Effector CD4-positive, alpha-beta T cell (primary cell): Measurements from ENCODE around the gene PIK3CD.
A peak's percentile ranks its signal among the peaks of the same experiment; 100 is the strongest.
"Not testable (repeated sequence)": the region's sequence is repeated elsewhere in the genome, so short reads cannot be mapped to it uniquely, and the experiment has no call there.

ENCODE experiments used
- DNase-seq: peaks from one replicate; pipeline ENCODE4 v3.0.0-alpha.2; 2020

Gene PIK3CD

GRCh38 chr1:9689971-9690381 lies 38.4 kb downstream of the PIK3CD start:
- no peak for DNase-seq

GRCh38 chr1:9690440-9691107 lies 39.0 kb downstream of the PIK3CD start:
- DNase-seq: no peak

DNA sequence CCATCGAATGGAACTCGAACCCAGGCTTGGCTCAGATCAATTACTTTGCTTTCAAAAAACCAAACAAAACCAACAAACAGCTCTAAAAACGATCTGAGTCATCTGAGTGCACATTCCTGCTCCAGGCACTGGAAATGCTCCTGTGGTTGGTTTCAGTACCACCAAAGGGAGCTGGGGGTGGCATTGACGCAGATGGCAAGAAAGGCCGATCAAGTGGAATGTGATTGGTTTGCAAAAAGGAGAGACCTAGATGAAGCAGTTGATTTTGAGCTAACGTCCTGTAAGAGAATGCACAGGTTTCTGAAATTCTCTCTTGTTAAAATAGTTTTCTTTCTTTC lies 39.5 kb downstream of the PIK3CD start:
- no peak for DNase-seq

DNA sequence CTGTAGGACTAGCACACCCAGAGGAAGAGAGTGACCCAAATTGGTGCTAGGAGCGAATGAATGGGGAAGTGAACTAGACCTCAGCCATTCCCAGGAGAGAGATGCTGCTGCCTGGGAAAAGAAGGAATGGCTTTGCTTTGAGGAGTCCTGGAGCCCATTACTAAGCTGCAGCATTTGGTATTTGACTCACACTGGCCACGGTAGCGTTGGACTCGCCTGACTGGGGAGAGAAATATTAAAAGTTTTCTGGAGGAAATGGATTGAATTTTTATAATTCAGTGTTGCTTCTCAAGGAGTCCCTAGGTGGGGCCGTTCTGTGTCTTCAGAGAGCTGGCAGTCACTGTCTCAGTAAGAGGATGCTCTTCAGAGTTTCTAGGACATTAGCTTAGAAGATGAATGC lies 40.2 kb downstream of the PIK3CD start:
- no peak for DNase-seq

DNA sequence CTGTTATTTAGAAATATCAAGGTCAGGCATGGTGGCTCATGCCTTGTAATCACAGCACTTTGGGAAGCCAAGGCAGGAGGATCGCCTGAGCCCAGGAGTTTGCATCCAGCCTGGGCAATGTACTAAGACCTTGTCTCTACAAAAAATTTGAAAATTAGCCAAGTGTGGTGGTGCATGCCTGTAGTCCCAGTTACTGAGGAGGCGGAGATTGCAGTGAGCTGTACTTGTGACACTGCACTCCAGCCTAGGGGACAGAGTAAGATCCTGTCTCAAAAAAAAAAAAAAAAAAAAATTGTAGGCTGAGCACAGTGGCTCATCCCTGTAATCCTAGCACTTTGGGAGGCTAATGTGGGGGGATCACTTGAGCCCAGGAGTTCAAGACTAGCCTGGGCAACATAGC lies 45.3 kb downstream of the PIK3CD start:
- DNase-seq: no peak

DNA sequence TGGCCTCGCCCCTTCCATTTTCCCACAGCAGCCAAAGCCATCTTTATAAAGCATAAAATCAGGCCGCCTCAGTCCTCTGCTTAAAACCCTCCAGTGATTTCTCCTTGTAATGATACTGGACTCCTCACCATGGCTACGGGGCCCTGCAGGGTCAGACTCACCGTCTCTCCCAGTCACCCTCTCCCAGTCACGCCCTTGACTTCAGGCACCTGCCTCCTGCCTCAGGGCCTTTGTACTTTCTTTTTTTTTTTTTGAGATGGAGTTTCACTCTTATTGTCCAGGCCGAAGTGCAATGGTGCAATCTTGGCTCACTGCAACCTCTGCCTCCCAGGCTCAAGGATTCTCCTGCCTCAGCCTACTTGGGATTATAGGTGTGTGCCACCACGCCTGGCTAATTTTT lies 47.8 kb downstream of the PIK3CD start:
- DNase-seq: no peak

DNA sequence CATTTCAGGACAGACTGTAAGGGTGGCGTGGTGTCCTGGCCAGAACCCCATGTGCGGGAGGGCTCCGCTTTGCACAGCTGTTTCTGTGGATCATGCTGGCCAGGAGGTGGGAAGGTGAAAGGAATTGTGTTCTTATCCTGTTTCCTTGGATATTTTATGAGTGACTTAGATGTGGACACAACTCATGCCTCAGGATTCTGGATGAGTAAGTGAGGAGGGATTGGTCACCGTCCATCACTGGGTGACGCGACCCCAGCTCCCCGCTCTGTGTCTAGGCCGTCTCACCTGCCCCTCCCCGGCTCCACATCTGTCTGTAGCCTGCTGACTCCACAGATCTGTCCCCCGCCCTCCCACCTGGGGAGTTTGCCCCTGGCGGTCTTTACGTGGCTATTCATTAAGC lies 48.8 kb downstream of the PIK3CD start:
- DNase-seq: no peak

DNA sequence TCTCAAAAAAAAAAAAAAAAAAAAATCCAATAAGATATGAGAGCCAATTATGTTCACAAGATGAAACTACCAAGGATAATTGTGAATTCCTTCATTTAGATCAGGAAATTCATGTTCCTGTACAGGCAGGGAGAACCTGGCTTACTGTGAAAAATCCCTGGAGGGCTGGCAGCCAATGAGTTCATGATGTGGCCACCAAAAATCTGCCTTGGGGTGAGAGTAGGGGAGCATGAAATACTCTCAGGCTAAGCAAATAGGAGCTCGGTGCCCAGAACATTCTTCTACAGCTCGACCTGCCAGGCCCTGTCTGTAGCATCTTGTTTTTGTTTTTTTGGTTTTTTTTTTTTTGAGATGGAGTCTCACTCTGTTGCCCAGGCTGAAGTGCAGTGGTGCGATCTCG lies 50.1 kb downstream of the PIK3CD start:
- DNase-seq: no peak

GRCh38 chr1:9703165-9703509 lies 51.6 kb downstream of the PIK3CD start:
- no peak for DNase-seq

GRCh38 chr1:9703681-9704080 lies 52.1 kb downstream of the PIK3CD start:
- DNase-seq: no peak

DNA sequence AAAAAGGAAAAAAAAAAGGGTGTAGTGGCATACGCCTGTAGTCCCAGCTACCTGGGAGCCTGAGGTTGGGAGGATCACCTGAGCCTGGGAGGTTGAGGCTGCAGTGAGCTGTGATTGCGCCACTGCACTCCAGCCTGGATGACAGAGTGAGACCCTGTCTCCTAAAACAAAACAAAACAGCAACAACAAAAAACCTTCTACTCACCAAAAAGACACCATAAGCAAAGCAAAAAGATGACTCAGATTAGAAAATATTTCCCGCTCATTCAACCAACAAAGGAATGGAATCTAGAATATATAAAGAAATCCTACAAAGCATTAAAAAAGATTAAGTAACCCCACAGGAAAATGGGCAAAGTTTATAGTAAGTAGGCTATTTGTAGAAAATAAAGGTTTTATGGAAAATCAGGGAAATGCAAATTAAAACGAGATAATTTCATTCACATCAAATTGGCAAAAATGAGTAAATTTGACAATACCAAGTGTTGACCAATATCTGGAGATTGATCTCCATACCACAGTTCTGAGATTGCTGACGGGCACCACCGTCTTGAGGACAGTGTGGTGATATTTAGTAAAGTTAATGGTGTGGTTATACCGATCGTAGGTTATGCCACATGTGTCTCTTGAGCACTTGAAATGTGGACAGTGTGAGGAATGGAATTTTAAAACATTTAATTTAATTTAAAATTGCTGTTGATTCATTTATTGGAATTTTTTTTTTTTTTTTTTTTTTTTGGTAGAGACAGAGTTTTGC lies 54.0 kb downstream of the PIK3CD start:
- no peak for DNase-seq

GRCh38 chr1:9706178-9706577 lies 54.6 kb downstream of the PIK3CD start:
- no peak for DNase-seq

GRCh38 chr1:9710037-9710436 lies 58.5 kb downstream of the PIK3CD start:
- DNase-seq: no peak

DNA sequence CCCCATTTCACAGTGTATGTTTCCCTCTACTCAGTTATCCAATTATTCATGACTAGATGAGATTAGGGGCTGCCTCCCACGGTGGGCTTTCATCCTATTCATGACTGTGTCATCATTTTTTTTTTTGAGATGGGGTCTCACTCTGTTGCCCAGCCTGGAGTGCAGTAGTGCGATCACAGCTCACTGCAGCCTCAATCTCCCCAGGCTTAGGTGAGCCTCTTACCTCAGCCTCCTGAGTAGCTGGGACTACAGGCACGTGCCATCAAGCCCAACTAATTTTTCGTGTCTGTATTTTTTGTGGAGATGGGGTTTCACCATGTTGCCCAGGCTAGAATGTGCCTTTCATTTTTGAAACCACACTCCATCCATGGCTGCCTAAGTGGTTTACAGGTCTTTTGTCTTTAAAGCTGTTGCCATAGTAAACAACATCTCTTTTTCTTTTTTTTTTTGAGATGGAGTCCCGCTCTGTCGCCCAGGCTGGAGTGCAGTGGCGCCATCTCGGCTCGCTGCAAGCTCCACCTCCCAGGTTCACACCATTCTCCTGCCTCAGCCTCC lies 60.0 kb downstream of the PIK3CD start:
- DNase-seq: no peak

- DNase-seq: not testable (repeated sequence)
Measured at GRCh38 chr1:9712767-9713166, 61.2 kb downstream of the PIK3CD start.

- DNase-seq: peak; percentile 39
Measured at GRCh38 chr1:9714257-9714718, 62.8 kb downstream of the PIK3CD start.

DNA sequence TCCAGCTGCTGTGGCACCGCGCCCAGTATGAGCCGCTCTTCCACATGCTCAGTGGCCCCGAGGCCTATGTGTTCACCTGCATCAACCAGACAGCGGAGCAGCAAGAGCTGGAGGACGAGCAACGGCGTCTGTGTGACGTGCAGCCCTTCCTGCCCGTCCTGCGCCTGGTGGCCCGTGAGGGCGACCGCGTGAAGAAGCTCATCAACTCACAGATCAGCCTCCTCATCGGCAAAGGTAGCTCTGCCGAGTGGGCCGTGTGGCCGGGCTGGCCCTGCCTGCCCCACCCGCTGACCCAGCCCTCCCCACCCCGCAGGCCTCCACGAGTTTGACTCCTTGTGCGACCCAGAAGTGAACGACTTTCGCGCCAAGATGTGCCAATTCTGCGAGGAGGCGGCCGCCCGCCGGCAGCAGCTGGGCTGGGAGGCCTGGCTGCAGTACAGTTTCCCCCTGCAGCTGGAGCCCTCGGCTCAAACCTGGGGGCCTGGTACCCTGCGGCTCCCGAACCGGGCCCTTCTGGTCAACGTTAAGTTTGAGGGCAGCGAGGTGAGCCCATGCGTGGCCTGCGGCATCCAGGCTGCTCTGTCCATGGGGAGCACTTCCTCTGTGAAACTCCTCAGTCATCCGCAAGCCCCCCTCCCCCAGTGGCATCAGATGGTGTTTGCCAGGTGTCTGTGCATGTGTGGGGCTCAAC lies 64.2 kb downstream of the PIK3CD start:
- peak; percentile 58 for DNase-seq

DNA sequence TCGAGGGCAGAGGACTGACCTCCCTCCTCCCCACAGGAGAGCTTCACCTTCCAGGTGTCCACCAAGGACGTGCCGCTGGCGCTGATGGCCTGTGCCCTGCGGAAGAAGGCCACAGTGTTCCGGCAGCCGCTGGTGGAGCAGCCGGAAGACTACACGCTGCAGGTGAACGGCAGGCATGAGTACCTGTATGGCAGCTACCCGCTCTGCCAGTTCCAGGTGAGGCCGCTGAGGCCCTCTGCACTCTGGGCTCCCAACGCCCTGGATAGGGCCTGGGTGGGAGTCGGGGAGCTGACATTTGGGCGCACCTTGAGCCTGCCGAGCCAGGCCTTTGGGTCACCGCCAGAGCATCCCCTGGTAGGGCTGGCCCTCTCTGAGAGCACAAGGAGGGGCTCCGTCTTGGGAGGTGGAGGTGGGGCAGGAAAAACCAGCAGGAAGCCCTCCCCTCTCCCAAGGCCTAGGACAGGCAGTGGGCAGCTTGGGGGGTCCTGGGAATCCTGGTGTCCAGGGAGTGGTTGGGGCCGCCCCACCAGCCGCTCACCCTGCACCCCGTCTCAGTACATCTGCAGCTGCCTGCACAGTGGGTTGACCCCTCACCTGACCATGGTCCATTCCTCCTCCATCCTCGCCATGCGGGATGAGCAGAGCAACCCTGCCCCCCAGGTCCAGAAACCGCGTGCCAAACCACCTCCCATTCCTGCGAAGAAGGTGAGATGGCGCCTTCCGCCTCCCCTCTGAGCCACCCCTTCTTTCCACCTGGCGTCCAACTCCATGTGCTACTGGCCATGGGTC lies 65.1 kb downstream of the PIK3CD start:
- DNase-seq: no peak

- peak; percentile 84 for DNase-seq
Measured at GRCh38 chr1:9717193-9718005, 65.9 kb downstream of the PIK3CD start.

GRCh38 chr1:9718006-9718680 lies 66.6 kb downstream of the PIK3CD start:
- no peak for DNase-seq

DNA sequence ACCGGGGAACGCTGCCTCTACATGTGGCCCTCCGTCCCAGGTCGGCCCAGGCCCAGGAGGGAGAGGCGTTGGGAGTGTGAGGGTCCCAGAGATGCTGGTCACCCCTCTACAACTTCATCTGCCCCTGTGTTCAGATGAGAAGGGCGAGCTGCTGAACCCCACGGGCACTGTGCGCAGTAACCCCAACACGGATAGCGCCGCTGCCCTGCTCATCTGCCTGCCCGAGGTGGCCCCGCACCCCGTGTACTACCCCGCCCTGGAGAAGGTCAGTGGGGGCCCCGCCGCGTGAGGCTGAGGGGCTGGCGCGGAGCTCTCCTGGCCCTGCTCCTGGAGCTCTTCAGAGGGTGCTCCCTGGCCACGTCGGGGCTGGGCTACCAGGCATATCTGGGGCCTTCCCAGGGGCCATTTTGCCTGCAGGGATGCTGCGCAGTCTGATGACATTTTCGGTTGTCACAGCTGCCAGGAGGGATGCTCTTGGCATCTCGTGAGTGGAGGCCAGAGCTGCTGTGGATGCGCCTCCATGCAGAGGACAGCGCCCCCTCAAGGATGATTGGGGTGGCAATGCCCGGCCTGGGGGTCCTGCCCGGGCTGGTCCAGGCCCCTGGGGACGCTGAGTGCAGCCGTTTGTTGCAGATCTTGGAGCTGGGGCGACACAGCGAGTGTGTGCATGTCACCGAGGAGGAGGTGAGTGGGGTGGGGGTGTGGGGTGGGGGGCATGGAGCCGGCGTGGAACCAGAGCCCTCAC lies 68.6 kb downstream of the PIK3CD start:
- DNase-seq: no peak
